HG02938 (cell line): ENCODE results near the gene LYPD3.
"Not testable (repeated sequence)": the region's sequence is repeated elsewhere in the genome, so short reads cannot be mapped to it uniquely, and the experiment has no call there.

Source experiments
- ATAC-seq: cut with Tn5 transposase; IDR thresholded peaks from one replicate; pipeline ENCODE4 v1.9.1; 2021; ENCODE audit warnings: mild to moderate bottlenecking, moderate library complexity; ENCODE audit not compliant: unreplicated experiment

Gene LYPD3

DNA sequence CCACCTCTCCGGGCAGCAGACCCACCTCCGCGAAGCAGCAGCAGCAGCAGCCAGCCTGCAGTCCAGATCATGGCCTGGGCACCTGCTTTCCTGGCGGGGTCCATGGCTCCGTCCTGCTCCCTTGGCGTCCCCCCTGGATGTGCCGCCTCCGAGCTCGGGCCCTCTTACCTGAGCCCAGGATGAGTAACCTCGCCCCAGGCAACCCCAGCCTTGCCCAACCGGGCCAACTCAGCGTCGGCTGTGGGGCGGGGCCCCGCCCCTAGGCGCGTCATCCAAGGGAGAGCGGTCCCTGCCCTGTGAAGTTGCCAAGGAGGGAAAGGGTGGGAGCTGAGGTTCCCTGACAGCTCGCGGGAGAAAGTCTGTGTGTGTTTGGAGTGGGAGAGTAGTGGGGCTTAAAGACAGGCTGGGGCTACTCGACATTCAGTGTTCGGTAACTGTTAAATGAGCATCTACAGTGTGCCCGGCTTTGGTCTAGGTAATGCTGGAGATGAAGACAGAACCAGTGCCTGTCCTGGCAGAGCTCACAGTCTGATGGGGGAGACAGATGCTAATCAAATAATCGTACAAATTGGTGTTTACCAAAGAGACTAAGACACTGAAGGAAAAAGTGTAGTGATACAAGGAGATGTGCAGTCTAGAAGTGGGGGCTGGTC, at the start of gene LYPD3:
Gene LYPD3, minus strand, starts transcription at position 141 of the 653 bp plus-strand sequence. Its CDS starts 37 bp downstream, at position 104.
- no peak for ATAC-seq

DNA sequence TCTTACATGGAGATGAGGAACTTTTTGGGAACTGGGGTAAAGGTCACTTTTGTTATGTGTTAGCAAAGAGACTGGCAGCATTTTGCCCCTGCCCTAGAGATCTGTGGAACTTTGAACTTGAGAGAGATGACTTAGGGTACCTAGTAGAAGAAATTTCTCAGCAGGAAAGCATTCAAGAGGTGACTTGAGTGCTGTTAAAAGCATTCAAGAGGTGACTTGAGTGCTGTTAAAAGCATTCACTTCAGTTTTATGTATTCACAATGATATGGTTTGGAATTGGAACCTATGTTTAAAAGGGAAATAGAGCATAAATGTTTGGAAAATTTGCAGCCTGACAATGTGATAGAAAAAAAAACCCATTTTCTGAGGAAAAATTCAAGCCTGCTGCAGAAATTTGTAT, 47.0 kb upstream of the LYPD3 start:
- not testable (repeated sequence) for ATAC-seq

DNA sequence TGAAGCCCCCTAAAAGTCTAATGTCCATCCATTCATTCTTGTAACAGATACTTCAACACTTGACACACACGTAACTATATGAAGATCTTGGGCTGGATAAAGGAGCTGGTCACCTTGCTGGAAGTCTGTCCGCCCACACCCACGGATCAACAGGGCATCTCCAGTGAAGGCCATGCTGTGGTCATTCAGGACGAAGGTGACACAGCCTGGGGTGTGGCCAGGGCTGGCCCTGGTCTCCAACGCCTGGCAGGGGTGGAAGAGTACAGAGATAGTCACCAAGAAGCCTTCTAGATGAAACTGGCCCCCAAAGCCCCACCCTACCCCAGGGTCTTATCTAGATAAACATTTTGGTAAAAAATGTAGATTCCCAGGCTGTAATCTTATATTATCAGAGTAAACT, 45.9 kb upstream of the LYPD3 start:
- no peak for ATAC-seq

DNA sequence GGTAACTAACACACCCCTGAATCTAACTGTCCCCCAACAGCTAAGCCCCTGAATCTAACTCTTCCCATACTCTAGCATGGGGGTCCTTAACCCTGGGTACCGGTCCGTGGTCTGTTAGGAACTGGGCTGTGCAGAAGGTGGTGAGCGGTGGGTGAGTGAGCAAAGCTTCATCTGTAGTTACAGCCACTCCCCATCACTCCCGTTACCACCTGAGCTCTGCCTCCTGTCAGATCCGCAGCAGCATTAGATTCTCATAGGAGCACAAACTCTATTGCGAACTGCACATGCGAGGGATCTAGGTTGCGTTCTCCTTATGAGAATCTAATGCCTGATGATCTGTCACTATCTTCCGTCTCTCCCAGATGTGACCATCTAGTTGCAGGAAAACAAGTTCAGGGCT, 45.3 kb upstream of the LYPD3 start:
- ATAC-seq: no peak

DNA sequence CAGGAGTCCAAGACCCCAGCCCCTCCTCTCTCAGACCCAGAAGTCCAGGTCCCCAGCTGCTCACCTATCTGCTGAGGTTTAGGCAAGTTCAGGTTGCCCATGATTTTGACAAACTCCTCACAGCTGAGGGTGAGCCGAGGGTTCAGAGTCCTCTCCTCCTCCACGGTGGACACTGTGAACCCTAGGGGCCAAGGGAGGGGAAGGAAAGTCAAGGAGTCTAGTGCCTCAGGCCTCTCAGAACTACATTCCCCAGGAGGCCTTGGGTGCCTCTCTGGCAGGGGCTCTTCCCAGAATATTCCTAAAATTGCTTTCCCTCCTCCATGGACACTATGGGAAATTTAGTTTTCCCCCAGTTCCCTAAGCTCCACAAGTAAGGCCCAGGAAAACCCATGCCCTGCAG, 42.5 kb upstream of the LYPD3 start:
- no peak for ATAC-seq

DNA sequence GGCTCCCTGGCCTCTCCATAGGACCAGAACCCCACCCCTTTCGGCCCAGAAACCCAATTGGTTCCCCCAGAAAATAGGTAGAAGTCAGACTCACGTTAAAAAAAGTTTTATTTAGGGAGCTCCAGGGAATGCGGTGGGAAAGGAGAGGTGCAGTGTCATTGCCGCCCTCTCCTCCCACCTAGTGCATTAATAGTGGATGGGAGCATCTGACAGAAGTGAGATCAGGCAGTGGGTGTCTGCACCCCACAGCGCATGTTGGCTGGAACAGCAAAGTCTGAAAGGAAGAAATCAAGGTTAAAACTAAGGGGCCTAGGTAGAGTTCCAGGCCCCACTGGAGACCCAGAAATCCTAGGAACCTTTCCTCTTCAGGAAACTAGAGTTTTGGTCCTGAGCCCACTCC, 41.2 kb upstream of the LYPD3 start:
- no peak for ATAC-seq

DNA sequence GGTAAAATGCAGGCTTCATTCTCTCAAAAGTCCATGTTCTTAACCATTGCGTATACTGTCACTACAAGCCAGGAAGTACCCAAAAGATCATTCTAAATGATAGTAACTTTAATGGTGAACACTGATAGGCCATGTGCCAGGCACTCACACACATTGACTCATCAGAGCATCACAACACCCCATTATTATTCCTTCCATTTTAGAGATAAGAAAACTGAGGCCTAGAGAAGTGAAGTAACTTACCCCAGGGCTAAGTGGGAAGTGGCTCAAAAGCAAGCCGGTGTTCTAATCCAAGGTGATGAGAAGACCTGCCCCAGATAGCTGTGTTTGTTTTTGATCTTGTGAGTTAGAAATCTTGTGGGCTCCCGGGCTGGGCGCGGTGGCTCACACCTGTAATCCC, 40.5 kb upstream of the LYPD3 start:
- ATAC-seq: no peak

DNA sequence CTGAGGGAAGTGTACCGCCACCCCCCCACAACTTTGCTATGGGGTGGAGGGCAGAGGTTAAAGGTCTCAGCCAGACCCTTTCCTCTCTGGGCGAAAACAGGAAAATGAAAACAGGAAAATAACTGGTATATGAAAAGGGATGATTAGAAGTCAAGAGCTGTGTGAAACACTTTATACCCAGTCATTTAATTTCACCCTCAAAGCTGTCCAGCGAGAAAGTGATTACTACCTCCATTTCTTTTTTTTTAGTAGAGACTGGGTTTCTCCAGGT, 39.7 kb upstream of the LYPD3 start:
- ATAC-seq: no peak

DNA sequence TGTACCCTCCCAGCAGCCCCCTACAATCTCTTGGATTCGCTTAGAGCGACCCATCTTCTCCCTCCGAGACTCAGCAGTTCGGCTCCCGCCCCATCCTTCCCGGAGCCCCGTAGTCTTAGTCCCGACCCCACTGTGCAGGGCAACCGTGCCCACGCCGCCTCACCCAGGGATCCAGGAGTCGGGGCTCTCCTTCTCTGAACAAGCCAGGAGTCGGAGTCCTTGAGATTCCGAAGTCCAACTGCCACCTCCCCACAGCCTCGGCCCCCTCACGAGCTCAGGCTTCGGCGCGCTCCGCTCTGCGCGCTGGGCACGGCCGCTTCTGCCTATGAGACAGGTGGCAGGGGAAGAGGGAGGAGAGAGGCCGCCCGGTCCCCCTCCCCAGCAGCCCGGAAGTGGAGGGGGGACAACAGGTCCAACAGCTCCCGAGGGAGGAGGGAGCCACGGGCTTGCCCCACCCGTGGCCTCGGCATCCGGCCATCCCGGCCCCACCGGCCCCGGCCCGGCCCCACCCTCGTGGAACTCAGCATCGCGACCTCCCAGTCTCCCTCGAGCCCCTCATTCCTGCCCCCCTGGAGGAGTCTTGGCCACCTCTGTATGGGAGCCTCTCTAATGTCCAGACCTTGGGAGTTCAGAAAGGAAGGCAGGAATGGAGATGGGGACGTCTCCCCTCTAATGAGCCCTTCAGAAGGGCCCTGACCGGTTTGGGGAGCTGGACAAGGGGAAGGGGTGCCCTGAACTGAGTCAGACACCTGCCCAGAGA, 39.2 kb upstream of the LYPD3 start, which contains the start of gene PHLDB3:
Gene PHLDB3, minus strand, starts transcription at position 321 of the 760 bp plus-strand sequence. CDS start 628 bp downstream, outside the sequence.
- ATAC-seq: peak; percentile 29

DNA sequence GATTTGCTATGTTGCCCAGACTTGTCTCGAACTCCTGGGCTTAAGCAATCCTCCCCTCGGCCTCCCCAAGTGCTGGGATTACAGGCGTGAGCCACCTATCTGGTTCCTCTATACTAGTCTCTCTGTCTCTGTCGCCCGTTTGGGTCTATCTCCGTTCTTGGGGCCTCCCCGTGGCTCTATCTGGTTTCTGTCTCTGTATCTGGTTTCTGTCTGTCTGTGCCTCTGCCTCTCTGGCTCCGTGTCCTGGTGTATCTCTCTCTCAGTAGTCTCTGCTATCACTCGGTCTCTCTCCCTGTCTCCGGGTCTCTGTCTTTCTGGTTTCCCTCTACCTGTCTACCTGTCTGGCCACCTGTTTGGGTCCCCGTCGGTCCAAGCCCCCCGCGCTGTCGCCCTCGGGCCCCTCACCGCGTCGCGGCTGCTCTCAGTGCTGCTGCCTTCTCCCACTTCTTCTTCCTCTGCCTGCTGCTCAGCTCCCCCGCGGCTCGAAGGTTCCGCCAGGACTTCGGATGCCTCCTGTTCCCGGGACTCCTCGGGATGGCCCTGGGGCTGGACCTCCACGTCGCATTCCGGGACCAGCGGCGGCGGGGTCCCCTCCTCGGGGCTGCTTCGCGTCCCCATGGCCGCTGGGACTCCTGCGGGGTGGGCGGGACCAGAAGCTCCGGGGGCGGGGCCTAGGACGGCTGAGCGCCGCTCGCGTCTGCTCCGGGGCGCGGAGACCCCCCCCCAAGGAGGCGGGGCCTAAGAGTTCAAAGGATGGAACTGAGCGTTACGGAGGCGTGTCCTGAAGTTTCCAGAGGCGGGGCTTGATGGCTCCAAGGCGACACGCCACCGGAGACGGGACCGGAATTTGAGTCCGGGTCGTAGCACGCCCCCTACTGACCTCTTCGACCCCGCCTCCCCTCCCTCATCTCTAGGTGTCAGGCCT, 38.4 kb upstream of the LYPD3 start:
- peak; percentile 90 for ATAC-seq

DNA sequence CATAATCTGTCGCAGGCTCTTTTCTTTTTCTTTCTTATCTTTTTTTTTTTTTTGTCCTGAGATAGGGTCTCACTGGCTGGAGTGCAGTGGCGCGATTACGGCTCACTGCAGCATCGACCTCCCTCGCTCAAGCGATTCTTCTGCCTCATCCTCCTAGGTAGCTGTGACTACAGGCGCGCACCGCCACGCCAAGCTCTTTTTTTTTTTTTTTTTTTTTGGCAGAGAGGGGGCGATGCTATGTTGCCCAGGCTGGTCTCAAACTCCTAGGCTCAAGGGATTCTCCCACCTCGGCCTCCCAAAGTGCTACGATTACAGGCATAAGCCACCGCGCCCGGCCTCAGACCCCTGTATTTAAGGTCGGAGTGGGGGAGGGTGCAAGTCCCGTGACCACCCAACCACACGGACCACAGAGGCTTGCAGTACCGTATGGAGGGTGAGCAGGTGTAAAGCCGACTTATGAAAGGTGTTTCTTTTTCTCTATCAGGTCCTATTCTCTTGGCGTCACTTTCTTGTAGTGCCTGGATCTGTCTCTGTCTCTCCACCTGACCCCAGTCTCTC, 37.1 kb upstream of the LYPD3 start:
- no peak for ATAC-seq

DNA sequence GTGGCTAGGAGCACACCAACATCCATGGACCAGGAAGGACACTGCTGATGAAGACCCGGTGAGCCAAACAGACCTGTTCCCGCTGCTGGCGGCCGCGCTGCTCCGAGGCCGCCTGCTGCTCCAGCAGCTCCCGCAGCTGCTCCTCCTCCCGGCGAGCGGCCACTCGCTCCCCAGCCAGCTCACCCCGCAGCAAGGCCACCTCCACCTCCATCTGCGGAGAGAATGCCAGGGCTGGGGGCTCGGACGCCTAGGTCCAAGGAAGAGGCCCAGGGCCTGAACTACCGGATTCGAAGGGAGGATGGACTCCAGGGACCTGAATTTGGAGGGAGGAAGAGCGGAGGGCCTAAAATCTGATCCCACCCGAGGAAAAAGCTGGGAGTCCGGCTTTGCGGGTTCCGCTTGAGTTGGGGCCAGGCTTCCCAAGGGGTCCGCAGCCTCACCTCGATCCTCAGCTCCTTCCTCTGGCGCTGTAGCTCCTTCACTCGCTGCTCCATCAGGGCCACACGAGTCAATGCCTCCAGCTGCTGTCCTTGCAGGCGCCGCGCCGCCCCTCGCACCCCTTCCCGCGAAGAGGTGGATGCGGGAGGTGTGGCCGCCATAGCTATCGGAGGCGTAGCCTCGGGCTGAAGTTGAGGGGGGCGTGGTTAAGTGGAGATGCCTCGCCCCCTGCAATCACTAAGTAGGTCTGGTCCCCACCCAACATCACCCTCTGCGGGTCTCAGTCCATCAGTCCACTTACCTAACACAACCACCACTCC, 36.4 kb upstream of the LYPD3 start:
- ATAC-seq: no peak

DNA sequence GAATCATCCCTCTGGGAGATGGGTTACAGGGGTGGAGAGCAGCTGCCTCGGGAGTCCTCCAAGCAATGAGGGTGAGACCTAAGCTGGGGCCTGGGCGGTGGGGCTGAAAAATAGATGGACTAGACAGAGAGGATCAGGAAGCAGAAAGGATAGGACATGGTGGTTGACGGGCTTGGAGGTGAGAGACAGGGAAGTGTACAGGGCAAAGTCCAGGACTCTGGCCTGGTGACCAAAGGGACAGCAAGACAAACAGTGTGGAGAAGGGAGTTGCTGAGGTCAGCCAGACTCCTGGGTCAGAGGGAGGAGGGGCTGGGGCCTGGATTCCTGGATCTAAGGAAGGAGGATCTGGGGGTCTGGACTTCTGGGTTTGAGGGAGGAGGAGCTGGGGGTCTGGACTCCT, 33.6 kb upstream of the LYPD3 start:
- no peak for ATAC-seq

DNA sequence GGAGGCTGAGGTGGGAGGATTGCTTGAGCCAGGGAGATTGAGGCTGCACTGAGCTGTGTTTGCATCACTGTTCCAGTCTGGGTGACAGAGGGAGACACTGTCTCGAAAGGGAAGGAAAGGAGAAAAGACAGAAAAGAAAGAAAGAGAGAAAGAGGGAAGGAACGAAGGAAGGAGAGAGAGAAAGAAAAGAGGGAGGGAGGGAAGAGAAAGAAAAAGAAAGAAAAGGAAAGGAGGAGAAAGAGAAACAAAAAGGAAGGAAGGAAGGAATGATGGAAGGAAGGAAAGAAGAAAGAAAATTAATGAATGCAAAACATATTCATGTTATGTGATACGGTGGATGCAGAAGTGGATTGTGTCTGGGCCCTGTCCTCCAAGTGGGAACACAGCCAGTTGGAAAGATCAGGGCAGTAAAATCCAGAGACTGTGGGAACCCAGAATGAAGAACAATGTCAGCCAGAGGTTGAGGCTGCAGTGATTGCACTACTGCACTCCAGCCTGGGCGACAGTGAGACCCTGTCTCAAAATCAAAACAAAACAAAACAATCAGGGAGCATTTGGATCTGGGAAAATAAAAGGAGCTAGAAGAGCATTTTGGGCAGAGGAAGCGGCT, 32.9 kb upstream of the LYPD3 start:
- no peak for ATAC-seq

DNA sequence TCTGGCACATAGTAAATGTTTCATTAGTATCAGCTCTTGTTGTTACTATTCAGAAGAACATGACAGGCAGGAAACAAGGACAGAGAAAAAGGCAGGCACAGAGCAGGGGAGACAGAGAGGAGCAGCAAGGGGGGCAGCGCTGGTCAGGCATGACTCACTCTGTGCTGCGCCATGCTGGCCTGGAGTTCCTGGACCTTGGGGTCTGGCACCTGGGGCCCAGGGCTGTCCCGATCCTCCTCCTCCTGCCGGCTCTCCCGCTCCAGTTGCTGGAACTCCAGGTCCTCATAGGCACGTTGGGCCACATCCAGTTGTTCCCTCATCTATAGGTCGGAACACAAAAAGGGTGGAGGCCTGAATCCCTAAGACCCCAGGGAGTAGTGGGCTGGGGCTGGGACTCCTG, 31.6 kb upstream of the LYPD3 start:
- ATAC-seq: no peak

DNA sequence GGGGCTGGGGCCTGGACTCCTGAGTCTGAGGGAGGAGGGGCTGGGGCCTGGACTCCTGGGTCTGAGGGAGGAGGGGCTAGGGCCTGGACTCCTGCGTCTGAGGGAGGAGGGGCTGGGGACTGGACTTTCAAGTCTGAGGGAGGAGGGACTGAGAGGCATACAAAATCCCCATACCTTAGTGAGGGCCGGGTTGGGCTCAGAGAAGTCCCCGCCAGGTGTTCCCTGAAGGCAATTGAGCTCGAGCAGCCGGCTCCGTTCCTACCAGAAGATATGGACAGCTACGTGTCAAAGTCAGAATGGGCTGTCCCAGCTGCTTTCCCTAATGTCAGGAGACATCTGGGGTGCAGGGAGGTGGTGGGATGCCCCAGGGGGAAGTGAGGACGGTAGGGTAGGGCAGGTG, 29.7 kb upstream of the LYPD3 start:
- no peak for ATAC-seq

DNA sequence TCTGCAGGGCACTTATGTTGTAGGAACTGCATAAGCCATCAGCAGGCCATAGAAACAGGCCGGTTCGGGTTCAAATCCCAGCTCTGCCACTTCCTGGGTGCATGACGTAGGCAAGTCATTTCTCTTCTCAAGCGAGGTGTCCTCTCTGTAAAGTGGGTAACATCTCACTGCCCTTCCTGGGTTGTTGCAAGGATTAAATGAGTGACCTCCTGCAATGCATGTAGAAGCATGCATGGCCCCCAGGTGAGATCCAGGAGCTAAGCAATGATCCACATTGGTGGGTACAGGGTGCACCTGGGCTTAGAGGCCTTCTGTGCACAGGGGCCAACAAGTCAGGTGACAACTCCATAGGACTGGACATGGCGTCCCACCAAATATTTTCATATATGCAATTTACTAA, 25.4 kb upstream of the LYPD3 start:
- ATAC-seq: no peak

DNA sequence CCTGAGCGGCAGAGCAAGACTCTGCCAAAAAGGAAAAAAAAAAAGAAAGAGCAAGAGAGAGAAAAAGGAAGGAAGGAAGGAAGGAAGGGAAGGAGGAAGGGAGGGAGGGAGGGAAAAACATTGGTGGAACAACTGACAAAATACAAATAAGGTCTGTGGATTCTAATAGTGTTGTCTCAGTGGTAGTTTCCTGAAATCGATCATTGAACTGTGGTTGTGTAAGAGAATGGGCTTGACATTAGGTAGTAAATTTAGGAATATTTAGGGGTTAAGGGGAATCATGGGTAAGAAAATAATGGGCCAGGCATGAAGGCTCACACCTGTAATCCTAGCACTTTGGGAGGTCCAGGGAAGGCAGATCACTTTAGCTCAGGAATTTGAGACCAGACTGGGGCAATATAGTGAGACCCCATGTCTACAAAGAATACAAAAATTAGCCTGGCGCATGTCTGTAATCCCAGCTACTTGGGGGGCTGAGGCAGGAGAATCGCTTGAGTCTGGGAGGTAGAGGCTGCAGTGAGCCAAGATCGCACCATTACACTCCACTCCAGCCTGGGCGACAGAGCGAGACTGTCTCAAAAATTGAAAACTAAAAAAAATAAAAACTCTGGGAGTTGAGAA, 24.7 kb upstream of the LYPD3 start:
- ATAC-seq: no peak

DNA sequence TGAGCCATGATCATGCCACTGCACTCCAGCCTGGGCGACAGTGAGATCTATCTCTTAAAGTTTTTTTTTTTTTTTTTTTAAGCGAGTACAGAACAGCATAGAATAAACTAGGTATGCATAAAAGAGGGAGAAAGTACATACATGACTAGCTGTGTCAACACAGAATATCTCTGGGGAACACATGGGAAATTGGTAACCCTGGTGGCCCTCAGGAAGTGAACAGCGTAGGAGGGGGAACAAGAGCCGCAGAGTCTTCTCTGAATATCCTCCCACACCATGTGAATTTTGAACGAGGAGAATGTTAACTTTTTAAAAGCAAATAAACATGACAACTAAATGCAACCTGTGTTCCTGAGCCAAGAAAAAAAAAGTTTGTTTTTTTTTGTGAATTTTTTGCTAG, 23.9 kb upstream of the LYPD3 start:
- ATAC-seq: no peak

DNA sequence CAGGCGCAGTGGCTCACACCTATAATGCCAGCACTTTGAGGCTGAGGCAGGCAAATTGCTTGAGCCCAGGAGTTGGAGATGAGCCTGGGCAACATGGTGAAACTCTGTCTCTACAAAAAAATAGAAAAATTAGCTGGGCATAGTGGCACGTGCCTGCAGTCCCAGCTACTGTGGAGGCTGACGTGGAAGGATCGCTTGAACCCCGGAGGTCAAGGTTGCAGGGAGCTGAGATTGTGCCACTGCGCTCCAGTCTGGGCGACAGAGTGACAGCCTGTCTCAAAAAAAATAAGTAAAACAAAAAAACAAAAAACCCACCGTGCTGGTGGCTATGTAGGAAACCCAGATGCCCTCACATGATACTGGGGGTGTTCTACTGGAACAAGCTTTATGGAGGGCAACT, 22.8 kb upstream of the LYPD3 start:
- no peak for ATAC-seq
